Mucosa of rectum (tissue), 2 donors: ENCODE data around the gene UPF1.

ENCODE experiments used
- H3K27ac ChIP-seq, 2 donors: one replicate each; pipeline ENCODE4 v1.7.0; 2013; ENCODE audit warnings: inconsistent platforms in 2 of 2, low read depth in 2 of 2, low read length in 2 of 2
- H3K27me3 ChIP-seq, 2 donors: one replicate each; pipeline ENCODE4 v1.7.0; 2013; ENCODE audit warnings: low read length in 2 of 2; ENCODE audit not compliant: control insufficient read depth in 2 of 2, insufficient read depth in 2 of 2
- H3K36me3 ChIP-seq, 2 donors: one replicate each; pipeline ENCODE4 v1.7.0; 2013; ENCODE audit warnings: low read length in 2 of 2; ENCODE audit not compliant: control insufficient read depth in 2 of 2, insufficient read depth in 2 of 2
- H3K4me1 ChIP-seq, 2 donors: one replicate each; pipeline ENCODE4 v1.7.0; 2013; ENCODE audit warnings: low read length in 2 of 2, mild to moderate bottlenecking in 1 of 2; ENCODE audit not compliant: control insufficient read depth in 2 of 2, insufficient read depth in 2 of 2
- H3K4me3 ChIP-seq, 2 donors: one replicate each; pipeline ENCODE4 v1.7.0; 2013; ENCODE audit warnings: low read length in 2 of 2
- H3K9ac ChIP-seq, 2 donors: one replicate each; pipeline ENCODE4 v1.7.0; 2013; ENCODE audit warnings: low read length in 2 of 2, low read depth in 1 of 2, mild to moderate bottlenecking in 1 of 2
- H3K9me3 ChIP-seq, 2 donors: one replicate each; pipeline ENCODE4 v1.7.0; 2013; ENCODE audit warnings: low read length in 2 of 2; ENCODE audit not compliant: control insufficient read depth in 2 of 2
- donor health status: healthy.
- donor health status: Normal muscosa, but diverticular disease.

Gene UPF1

GRCh38 chr19:18870531-18871172 lies 38.9 kb downstream of the UPF1 start:
- H3K27ac ChIP-seq, result no peak overlapping the region
- no peak overlapping the region for H3K9ac ChIP-seq
- no peaks in the 10 kb centered on the region for H3K4me1 ChIP-seq
- H3K27me3 ChIP-seq, result no peaks in the 10 kb centered on the region
- no peak overlapping the region for H3K4me3 ChIP-seq
- peaks cover 20 to 22% of the 10 kb centered on the region in 2 donors for H3K36me3 ChIP-seq
- no peaks in the 10 kb centered on the region for H3K9me3 ChIP-seq

- no peaks in the 10 kb centered on the region for H3K4me1 ChIP-seq
- H3K27me3 ChIP-seq, result no peaks in the 10 kb centered on the region
- no peak overlapping the region for H3K9ac ChIP-seq
- H3K27ac ChIP-seq, result no peak overlapping the region
- H3K36me3 ChIP-seq, result peaks cover 14 to 15% of the 10 kb centered on the region in 2 donors
- no peaks in the 10 kb centered on the region for H3K9me3 ChIP-seq
- H3K4me3 ChIP-seq, result no peak overlapping the region
Observed at GRCh38 chr19:18871543-18871942, 39.8 kb downstream of the UPF1 start.

GRCh38 chr19:18875726-18876125 lies 44.0 kb downstream of the UPF1 start:
- Histone ChIP-seq H3K9me3 (no peaks in the 10 kb centered on the region), H3K4me3 (no peak overlapping the region), H3K4me1 (peaks cover 5 to 6% of the 10 kb centered on the region in 2 donors), H3K36me3 (no peaks in the 10 kb centered on the region), H3K27ac (no peak overlapping the region), H3K9ac (no peak overlapping the region), H3K27me3 (no peaks in the 10 kb centered on the region)

GRCh38 chr19:18876865-18877264 lies 45.1 kb downstream of the UPF1 start:
- no peaks in the 10 kb centered on the region for H3K9me3 ChIP-seq
- H3K36me3 ChIP-seq, result no peaks in the 10 kb centered on the region
- no peak overlapping the region for H3K9ac ChIP-seq
- no peak overlapping the region for H3K4me3 ChIP-seq
- peaks cover 5 to 6% of the 10 kb centered on the region in 2 donors for H3K4me1 ChIP-seq
- no peaks in the 10 kb centered on the region for H3K27me3 ChIP-seq
- H3K27ac ChIP-seq, result no peak overlapping the region

GRCh38 chr19:18878058-18878797 lies 46.5 kb downstream of the UPF1 start:
- Histone ChIP-seq H3K27me3 (no peaks in the 10 kb centered on the region), H3K27ac (no peak overlapping the region), H3K36me3 (no peaks in the 10 kb centered on the region), H3K4me3 (no peak overlapping the region), H3K9ac (no peak overlapping the region), H3K4me1 (peaks cover 5 to 6% of the 10 kb centered on the region in 2 donors), H3K9me3 (no peaks in the 10 kb centered on the region)

- Histone ChIP-seq H3K27me3 (no peaks in the 10 kb centered on the region), H3K36me3 (no peaks in the 10 kb centered on the region), H3K9ac (no peak overlapping the region), H3K4me1 (peaks cover 5 to 9% of the 10 kb centered on the region in 2 donors), H3K9me3 (no peaks in the 10 kb centered on the region), H3K4me3 (no peak overlapping the region), H3K27ac (no peak overlapping the region)
Observed at GRCh38 chr19:18878858-18879578, 47.3 kb downstream of the UPF1 start.

- no peaks in the 10 kb centered on the region for H3K27me3 ChIP-seq
- no peak overlapping the region for H3K27ac ChIP-seq
- H3K4me1 ChIP-seq, result peaks cover 5 to 10% of the 10 kb centered on the region in 2 donors
- H3K36me3 ChIP-seq, result no peaks in the 10 kb centered on the region
- no peak overlapping the region for H3K4me3 ChIP-seq
- no peak overlapping the region for H3K9ac ChIP-seq
- no peaks in the 10 kb centered on the region for H3K9me3 ChIP-seq
Observed at GRCh38 chr19:18879579-18880373, 48.0 kb downstream of the UPF1 start.

- Histone ChIP-seq H3K4me1 (peaks cover 5 to 10% of the 10 kb centered on the region in 2 donors), H3K36me3 (no peaks in the 10 kb centered on the region), H3K27ac (no peak overlapping the region), H3K9ac (no peak overlapping the region), H3K9me3 (no peaks in the 10 kb centered on the region), H3K27me3 (no peaks in the 10 kb centered on the region), H3K4me3 (no peak overlapping the region)
Observed at GRCh38 chr19:18881491-18881890, 49.7 kb downstream of the UPF1 start.

GRCh38 chr19:18883526-18884304 lies 52.0 kb downstream of the UPF1 start:
- no peak overlapping the region for H3K9ac ChIP-seq
- H3K27ac ChIP-seq, result no peak overlapping the region
- peaks cover 0 to 5% of the 10 kb centered on the region in 2 donors for H3K27me3 ChIP-seq
- no peaks in the 10 kb centered on the region for H3K9me3 ChIP-seq
- H3K4me1 ChIP-seq, result peaks cover 5 to 10% of the 10 kb centered on the region in 2 donors
- H3K36me3 ChIP-seq, result no peaks in the 10 kb centered on the region
- no peak overlapping the region for H3K4me3 ChIP-seq
